ENCODE data around the gene LZTS3.
A peak's percentile ranks its signal among the peaks of the same experiment; 100 is the strongest.

LZTS3 gene

GRCh38 chr20:3173610-3174441 is 477 bp upstream of the LZTS3 start:
- TF ChIP-seq FOXP2 (optimal IDR thresholded peaks at IDR 0.05; ENCODE audit: borderline replicate concordance, extremely low read depth, extremely low read length, insufficient read depth) (peak; percentile 9), TAF1 (IDR thresholded peaks at IDR 0.05; ENCODE audit: borderline replicate concordance, insufficient read depth, low read length) (no peak), POLR2AphosphoS5 (IDR thresholded peaks at IDR 0.05; ENCODE audit: low read depth, low read length) (peak; percentile 34; the same call in 1 of the 2 replicates)

DNA sequence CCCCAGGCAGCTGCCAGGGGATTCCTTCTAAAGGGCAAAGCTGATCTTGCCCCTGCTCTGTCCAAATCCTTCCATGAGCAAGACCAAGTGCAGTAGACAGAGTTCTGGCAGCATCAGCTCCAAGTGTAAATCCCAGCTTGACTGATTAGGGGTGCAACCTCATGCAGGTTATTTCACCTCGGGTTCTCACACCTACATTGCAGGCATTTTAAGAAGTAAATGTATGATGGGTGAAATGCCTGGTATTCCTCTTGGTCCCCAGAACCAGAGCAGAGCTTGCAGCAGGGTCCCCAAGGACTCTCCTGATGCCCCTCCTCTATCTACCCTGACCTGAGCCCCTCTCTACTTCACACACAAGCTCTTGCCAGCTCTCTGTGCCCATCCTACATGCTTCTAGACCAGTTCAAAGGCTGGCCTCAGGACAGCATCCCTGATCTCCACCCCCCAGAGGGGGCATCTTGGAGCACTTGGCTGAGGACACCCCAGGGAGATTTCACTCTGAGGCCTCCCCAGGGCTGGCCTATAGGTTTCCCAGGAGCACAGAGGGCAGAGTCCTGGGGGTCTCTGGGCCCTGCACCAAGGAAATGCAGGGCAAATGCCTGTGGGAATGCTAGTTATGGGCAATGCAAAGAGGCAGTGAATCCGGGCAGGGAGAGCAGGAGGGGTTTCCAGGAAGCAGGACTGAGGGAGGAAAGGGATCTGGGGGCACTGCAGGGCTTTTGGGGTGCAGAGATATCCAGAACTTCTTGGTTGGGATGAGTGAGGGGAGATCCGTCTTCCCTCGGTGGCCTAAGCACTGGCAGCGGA is 1.0 kb downstream of the LZTS3 start:
- no peak for TF ChIP-seq POLR2AphosphoS5 (IDR thresholded peaks at IDR 0.05; ENCODE audit: low read depth, low read length)
- TF ChIP-seq, protein P1, sequence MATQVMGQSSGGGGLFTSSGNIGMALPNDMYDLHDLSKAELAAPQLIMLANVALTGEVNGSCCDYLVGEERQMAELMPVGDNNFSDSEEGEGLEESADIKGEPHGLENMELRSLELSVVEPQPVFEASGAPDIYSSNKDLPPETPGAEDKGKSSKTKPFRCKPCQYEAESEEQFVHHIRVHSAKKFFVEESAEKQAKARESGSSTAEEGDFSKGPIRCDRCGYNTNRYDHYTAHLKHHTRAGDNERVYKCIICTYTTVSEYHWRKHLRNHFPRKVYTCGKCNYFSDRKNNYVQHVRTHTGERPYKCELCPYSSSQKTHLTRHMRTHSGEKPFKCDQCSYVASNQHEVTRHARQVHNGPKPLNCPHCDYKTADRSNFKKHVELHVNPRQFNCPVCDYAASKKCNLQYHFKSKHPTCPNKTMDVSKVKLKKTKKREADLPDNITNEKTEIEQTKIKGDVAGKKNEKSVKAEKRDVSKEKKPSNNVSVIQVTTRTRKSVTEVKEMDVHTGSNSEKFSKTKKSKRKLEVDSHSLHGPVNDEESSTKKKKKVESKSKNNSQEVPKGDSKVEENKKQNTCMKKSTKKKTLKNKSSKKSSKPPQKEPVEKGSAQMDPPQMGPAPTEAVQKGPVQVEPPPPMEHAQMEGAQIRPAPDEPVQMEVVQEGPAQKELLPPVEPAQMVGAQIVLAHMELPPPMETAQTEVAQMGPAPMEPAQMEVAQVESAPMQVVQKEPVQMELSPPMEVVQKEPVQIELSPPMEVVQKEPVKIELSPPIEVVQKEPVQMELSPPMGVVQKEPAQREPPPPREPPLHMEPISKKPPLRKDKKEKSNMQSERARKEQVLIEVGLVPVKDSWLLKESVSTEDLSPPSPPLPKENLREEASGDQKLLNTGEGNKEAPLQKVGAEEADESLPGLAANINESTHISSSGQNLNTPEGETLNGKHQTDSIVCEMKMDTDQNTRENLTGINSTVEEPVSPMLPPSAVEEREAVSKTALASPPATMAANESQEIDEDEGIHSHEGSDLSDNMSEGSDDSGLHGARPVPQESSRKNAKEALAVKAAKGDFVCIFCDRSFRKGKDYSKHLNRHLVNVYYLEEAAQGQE (IDR thresholded peaks at IDR 0.05; ENCODE audit: insufficient read depth in 1 of 2, low read depth in 2 of 2, low read length in 2 of 2): no peak
- TF ChIP-seq TAF1 (IDR thresholded peaks at IDR 0.05; ENCODE audit: borderline replicate concordance, insufficient read depth, low read length): no peak
- TF ChIP-seq FOXP2 (optimal IDR thresholded peaks at IDR 0.05; ENCODE audit: borderline replicate concordance, extremely low read depth, extremely low read length, insufficient read depth): no peak
- no peak for TF ChIP-seq SIN3A (IDR thresholded peaks at IDR 0.05; ENCODE audit: borderline replicate concordance, insufficient read depth, low read length)

GRCh38 chr20:3171391-3172125 is 1.8 kb downstream of the LZTS3 start:
- TF ChIP-seq SIN3A (IDR thresholded peaks at IDR 0.05; ENCODE audit: borderline replicate concordance, insufficient read depth, low read length) (no peak), FOXP2 (optimal IDR thresholded peaks at IDR 0.05; ENCODE audit: borderline replicate concordance, extremely low read depth, extremely low read length, insufficient read depth) (no peak), POLR2AphosphoS5 (IDR thresholded peaks at IDR 0.05; ENCODE audit: low read depth, low read length) (no peak), TAF1 (IDR thresholded peaks at IDR 0.05; ENCODE audit: borderline replicate concordance, insufficient read depth, low read length) (no peak)
- TF ChIP-seq, protein P1 (IDR thresholded peaks at IDR 0.05; ENCODE audit: insufficient read depth in 1 of 2, low read depth in 2 of 2, low read length in 2 of 2): no peak

- TF ChIP-seq, protein P1 (IDR thresholded peaks at IDR 0.05; ENCODE audit: insufficient read depth in 1 of 2, low read depth in 2 of 2, low read length in 2 of 2): no peak
- TF ChIP-seq SIN3A (IDR thresholded peaks at IDR 0.05; ENCODE audit: borderline replicate concordance, insufficient read depth, low read length): no peak
- no peak for TF ChIP-seq POLR2AphosphoS5 (IDR thresholded peaks at IDR 0.05; ENCODE audit: low read depth, low read length)
- TF ChIP-seq FOXP2 (optimal IDR thresholded peaks at IDR 0.05; ENCODE audit: borderline replicate concordance, extremely low read depth, extremely low read length, insufficient read depth): no peak
- TF ChIP-seq TAF1 (IDR thresholded peaks at IDR 0.05; ENCODE audit: borderline replicate concordance, insufficient read depth, low read length): no peak
Measured at GRCh38 chr20:3168829-3169590, 4.3 kb downstream of the LZTS3 start.
